ENCODE measurements around the gene GRIK4.

The GRIK4 gene

DNA sequence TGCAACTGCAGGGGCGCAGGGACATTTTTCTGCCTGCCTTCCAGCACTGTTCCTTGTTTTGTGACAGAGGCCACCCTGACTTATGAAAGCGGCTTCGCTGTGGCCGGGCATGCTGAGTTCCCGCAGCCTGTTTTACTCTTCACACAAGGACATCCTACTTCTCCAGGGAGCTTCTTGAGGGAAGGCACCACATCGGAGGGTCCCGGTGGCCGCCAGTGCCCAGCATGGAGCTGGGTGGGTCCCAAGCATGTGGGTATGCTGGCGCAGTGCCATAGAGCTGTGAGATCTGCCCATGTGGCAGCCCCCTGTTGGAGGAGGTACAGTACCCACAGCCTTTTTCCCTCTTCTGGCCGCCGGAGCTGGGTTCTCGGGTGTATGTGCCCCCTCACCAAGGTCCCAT lies 136.1 kb downstream of the GRIK4 start:
- TF ChIP-seq SIN3A (IDR thresholded peaks at IDR 0.05; ENCODE audit: borderline replicate concordance, insufficient read depth, low read length) (no peak), FOXP2 (optimal IDR thresholded peaks at IDR 0.05; ENCODE audit: borderline replicate concordance, extremely low read depth, extremely low read length, insufficient read depth) (no peak), POLR2AphosphoS5 (IDR thresholded peaks at IDR 0.05; ENCODE audit: low read depth, low read length) (no peak), TAF1 (IDR thresholded peaks at IDR 0.05; ENCODE audit: borderline replicate concordance, insufficient read depth, low read length) (no peak)
- TF ChIP-seq, protein P1, sequence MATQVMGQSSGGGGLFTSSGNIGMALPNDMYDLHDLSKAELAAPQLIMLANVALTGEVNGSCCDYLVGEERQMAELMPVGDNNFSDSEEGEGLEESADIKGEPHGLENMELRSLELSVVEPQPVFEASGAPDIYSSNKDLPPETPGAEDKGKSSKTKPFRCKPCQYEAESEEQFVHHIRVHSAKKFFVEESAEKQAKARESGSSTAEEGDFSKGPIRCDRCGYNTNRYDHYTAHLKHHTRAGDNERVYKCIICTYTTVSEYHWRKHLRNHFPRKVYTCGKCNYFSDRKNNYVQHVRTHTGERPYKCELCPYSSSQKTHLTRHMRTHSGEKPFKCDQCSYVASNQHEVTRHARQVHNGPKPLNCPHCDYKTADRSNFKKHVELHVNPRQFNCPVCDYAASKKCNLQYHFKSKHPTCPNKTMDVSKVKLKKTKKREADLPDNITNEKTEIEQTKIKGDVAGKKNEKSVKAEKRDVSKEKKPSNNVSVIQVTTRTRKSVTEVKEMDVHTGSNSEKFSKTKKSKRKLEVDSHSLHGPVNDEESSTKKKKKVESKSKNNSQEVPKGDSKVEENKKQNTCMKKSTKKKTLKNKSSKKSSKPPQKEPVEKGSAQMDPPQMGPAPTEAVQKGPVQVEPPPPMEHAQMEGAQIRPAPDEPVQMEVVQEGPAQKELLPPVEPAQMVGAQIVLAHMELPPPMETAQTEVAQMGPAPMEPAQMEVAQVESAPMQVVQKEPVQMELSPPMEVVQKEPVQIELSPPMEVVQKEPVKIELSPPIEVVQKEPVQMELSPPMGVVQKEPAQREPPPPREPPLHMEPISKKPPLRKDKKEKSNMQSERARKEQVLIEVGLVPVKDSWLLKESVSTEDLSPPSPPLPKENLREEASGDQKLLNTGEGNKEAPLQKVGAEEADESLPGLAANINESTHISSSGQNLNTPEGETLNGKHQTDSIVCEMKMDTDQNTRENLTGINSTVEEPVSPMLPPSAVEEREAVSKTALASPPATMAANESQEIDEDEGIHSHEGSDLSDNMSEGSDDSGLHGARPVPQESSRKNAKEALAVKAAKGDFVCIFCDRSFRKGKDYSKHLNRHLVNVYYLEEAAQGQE (IDR thresholded peaks at IDR 0.05; ENCODE audit: insufficient read depth in 1 of 2, low read depth in 2 of 2, low read length in 2 of 2) = no peak

GRCh38 chr11:120648771-120649170 lies 137.2 kb downstream of the GRIK4 start:
- TF ChIP-seq, protein P1 (IDR thresholded peaks at IDR 0.05; ENCODE audit: insufficient read depth in 1 of 2, low read depth in 2 of 2, low read length in 2 of 2) = no peak
- TF ChIP-seq FOXP2 (optimal IDR thresholded peaks at IDR 0.05; ENCODE audit: borderline replicate concordance, extremely low read depth, extremely low read length, insufficient read depth) (no peak), SIN3A (IDR thresholded peaks at IDR 0.05; ENCODE audit: borderline replicate concordance, insufficient read depth, low read length) (no peak), TAF1 (IDR thresholded peaks at IDR 0.05; ENCODE audit: borderline replicate concordance, insufficient read depth, low read length) (no peak), POLR2AphosphoS5 (IDR thresholded peaks at IDR 0.05; ENCODE audit: low read depth, low read length) (no peak)

DNA sequence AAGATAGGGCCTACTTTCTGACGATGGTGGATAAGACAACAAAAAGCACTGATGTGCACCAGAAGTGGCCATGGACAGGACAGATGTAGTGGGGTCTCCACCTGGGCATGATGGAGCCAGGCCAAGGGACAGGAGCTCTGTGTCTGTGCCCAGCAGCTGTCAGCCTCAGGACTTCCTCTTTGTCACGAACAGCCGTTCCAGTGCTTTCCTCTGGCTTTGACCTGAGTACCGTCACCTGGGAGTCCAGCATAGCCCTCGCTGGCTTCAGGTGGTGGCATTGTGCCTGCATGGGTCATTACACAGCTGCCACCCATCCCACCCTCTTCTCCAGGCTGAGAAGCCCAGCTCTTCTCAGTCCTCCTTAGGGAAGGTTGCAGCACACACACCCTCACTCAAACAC lies 137.8 kb downstream of the GRIK4 start:
- TF ChIP-seq, protein P1 (IDR thresholded peaks at IDR 0.05; ENCODE audit: insufficient read depth in 1 of 2, low read depth in 2 of 2, low read length in 2 of 2) = no peak
- TF ChIP-seq SIN3A (IDR thresholded peaks at IDR 0.05; ENCODE audit: borderline replicate concordance, insufficient read depth, low read length) (no peak), TAF1 (IDR thresholded peaks at IDR 0.05; ENCODE audit: borderline replicate concordance, insufficient read depth, low read length) (no peak), POLR2AphosphoS5 (IDR thresholded peaks at IDR 0.05; ENCODE audit: low read depth, low read length) (no peak), FOXP2 (optimal IDR thresholded peaks at IDR 0.05; ENCODE audit: borderline replicate concordance, extremely low read depth, extremely low read length, insufficient read depth) (no peak)

DNA sequence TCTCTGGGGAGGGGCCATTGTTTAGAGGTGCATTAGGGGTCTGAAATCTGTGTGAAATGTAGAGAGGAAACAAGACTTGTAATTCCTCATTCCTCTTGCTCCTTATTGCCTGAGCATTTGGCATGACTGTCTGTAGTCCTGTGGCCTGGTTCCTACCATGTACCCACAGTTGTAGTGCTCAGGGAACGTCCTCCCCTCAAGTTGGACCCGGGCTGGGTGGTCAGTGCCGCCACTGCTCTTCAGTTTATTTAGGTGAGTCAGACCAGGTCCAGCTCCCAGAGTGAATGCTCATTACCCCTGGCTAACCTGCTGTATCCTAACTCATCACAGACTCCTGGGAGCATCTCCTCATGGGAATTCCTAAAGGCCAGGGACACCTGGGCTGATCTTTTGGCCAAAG lies 139.8 kb downstream of the GRIK4 start:
- TF ChIP-seq TAF1 (IDR thresholded peaks at IDR 0.05; ENCODE audit: borderline replicate concordance, insufficient read depth, low read length) (no peak), FOXP2 (optimal IDR thresholded peaks at IDR 0.05; ENCODE audit: borderline replicate concordance, extremely low read depth, extremely low read length, insufficient read depth) (no peak), POLR2AphosphoS5 (IDR thresholded peaks at IDR 0.05; ENCODE audit: low read depth, low read length) (no peak), SIN3A (IDR thresholded peaks at IDR 0.05; ENCODE audit: borderline replicate concordance, insufficient read depth, low read length) (no peak)
- TF ChIP-seq, protein P1 (IDR thresholded peaks at IDR 0.05; ENCODE audit: insufficient read depth in 1 of 2, low read depth in 2 of 2, low read length in 2 of 2) = no peak

GRCh38 chr11:120651836-120652235 lies 140.3 kb downstream of the GRIK4 start:
- TF ChIP-seq FOXP2 (optimal IDR thresholded peaks at IDR 0.05; ENCODE audit: borderline replicate concordance, extremely low read depth, extremely low read length, insufficient read depth) (no peak), POLR2AphosphoS5 (IDR thresholded peaks at IDR 0.05; ENCODE audit: low read depth, low read length) (no peak), TAF1 (IDR thresholded peaks at IDR 0.05; ENCODE audit: borderline replicate concordance, insufficient read depth, low read length) (no peak), SIN3A (IDR thresholded peaks at IDR 0.05; ENCODE audit: borderline replicate concordance, insufficient read depth, low read length) (no peak)
- TF ChIP-seq, protein P1 (IDR thresholded peaks at IDR 0.05; ENCODE audit: insufficient read depth in 1 of 2, low read depth in 2 of 2, low read length in 2 of 2) = no peak

Data from PFSK-1 (cell line).